ENCODE results near the gene TNFRSF4. TPM values are rescaled to one million over a fixed set of nuclear protein-coding genes. Genes with fewer than 3 reads are reported as not detected.
A peak's percentile ranks its signal among the peaks of the same experiment; 100 is the strongest.

TNFRSF4 gene
- total RNA-seq, 6 experiments from 2014 or later, result 0.17 TPM; not detected in 5

DNA sequence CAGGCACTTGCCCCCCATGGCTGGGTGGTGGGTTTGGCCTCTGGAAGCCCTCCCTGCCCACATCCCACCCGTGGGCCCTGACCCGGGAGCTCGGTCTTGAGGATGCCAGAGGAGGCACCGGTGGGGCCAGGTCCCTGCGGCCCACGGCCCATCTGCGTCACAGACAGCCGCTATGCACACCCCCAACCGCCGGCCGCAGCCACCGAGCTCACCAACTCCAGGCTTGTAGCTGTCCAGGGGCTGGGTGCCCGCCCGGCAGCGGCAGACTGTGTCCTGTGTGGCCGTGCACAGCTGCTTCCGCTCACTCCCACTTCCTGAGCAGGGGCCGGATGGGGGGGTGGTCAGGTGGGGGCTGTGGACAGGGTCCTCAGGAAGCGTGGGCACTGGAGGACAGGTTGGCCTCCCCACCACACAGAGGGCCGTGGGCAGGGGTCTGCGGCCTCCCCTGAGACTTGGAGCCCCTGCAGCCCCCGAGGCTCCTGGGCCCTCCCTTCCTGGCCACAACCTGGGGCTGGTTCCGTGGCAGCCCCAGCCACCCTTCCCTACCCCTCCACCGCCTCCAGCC lies 1.1 kb downstream of the TNFRSF4 start:
- H3K27ac Mint-ChIP-seq, result no peak overlapping the region
- peaks cover 11% of the 10 kb centered on the region for H3K4me1 Mint-ChIP-seq (ENCODE audit: low read depth)
- peaks cover 4% of the 10 kb centered on the region; the same call in 1 of the 2 replicates for H3K36me3 Mint-ChIP-seq (ENCODE audit: low read depth)
- TF ChIP-seq, protein P1, sequence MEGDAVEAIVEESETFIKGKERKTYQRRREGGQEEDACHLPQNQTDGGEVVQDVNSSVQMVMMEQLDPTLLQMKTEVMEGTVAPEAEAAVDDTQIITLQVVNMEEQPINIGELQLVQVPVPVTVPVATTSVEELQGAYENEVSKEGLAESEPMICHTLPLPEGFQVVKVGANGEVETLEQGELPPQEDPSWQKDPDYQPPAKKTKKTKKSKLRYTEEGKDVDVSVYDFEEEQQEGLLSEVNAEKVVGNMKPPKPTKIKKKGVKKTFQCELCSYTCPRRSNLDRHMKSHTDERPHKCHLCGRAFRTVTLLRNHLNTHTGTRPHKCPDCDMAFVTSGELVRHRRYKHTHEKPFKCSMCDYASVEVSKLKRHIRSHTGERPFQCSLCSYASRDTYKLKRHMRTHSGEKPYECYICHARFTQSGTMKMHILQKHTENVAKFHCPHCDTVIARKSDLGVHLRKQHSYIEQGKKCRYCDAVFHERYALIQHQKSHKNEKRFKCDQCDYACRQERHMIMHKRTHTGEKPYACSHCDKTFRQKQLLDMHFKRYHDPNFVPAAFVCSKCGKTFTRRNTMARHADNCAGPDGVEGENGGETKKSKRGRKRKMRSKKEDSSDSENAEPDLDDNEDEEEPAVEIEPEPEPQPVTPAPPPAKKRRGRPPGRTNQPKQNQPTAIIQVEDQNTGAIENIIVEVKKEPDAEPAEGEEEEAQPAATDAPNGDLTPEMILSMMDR (IDR thresholded peaks at IDR 0.05), result no peak
- H3K4me3 Mint-ChIP-seq, result no peak overlapping the region
- 0 out of 2 replicates have a peak, but pooled peaks cover 1% of the 10 kb centered on the region for H3K27me3 Mint-ChIP-seq (ENCODE audit: insufficient read depth)
- no peaks in the 10 kb centered on the region for H3K9me3 Mint-ChIP-seq
- DNase-seq, result no peak

DNA sequence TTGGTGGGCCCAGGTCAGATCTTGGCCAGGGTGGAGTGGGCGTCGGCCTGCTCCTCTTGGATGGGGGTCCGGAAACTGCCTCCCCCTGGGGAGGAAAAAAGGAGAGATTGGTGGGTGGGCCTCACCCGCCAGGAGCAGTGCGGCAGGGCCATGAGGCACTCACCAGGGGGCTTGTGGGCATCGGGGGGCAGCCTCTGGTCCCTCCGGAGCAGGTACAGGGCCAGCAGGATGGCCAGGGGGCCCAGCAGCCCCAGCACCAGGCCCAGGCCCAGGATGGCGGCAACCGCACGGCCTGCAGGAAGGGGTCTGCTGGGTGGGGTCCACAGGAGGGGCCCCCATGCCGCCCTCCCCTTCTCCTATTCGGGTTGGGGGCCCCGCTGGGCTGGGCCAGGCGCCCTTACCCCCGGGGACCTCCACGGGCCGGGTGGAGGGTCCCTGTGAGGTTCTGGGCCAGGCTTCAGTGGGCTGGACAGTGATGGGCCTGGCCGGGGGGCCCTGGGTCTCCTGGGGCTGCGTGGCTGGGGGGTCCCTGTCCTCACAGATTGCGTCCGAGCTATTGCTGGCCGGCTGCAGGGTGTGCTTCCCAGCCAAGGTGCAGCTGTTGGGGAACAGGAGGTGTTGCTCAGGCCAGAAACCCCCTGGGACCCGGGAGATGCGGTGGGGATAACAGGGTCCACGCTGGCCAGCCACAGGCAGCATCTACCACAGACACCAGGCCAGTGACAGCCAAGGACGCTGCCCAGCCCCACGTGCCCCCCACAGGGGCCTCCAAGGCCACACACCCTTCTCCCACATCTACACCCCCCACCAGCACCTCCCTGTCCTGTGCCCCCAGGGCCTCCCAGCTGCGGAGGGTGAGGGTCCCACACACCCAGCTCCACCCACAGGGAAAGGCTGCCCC lies 2.2 kb downstream of the TNFRSF4 start:
- H3K4me1 Mint-ChIP-seq (ENCODE audit: low read depth), result peaks cover 13% of the 10 kb centered on the region
- no peak overlapping the region for H3K4me3 Mint-ChIP-seq
- no peak for DNase-seq
- no peaks in the 10 kb centered on the region for H3K9me3 Mint-ChIP-seq
- peaks cover 4% of the 10 kb centered on the region; the same call in 1 of the 2 replicates for H3K36me3 Mint-ChIP-seq (ENCODE audit: low read depth)
- no peaks in the 10 kb centered on the region for H3K27me3 Mint-ChIP-seq (ENCODE audit: insufficient read depth)
- TF ChIP-seq, protein P1 (IDR thresholded peaks at IDR 0.05), result no peak
- no peak overlapping the region for H3K27ac Mint-ChIP-seq

DNA sequence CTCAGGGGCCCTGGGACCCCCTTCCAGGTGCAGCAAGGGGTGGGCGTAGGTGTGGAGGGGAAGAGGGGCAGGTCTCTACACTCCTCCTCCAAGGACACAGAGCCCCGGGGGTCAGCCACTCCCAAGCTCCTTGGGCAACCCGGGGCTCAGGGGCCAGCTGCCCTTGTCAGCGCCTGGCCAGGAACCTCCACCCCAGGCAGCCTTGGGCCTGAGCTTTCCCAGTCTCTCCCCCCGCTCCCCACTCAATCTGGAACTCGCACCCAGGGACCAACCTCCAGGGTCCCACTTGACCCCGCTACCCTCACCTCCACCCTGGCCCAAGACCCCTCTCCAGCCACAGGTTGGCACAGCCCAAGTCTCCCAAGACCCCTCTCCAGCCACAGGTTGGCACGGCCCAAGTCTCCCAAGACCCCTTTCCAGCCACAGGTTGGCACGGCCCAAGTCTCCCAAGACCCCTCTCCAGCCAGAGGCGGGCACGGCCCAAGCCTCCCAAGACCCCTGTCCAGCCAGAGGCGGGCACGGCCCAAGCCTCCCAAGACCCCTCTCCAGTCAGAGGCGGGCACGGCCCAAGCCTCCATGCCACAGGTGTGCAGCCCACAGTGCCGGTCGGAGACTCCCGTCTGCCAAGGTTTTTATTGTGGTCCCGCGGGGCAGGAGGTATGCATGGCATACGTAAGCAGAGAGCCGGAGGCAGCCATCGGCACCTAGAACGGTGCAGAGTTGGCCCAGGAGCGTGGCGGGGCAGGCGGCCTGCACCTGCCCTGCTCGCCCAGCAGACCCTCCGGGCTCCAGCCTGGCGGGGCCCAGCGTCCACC lies 3.0 kb downstream of the TNFRSF4 start:
- Mint-ChIP-seq H3K9me3 (no peaks in the 10 kb centered on the region), H3K36me3 (ENCODE audit: low read depth) (no peaks in the 10 kb centered on the region), H3K4me1 (ENCODE audit: low read depth) (peaks cover 13% of the 10 kb centered on the region), H3K27me3 (ENCODE audit: insufficient read depth) (no peaks in the 10 kb centered on the region), H3K27ac (no peak overlapping the region), H3K4me3 (no peak overlapping the region)
- TF ChIP-seq, protein P1 (IDR thresholded peaks at IDR 0.05), result no peak
- no peak for DNase-seq

DNA sequence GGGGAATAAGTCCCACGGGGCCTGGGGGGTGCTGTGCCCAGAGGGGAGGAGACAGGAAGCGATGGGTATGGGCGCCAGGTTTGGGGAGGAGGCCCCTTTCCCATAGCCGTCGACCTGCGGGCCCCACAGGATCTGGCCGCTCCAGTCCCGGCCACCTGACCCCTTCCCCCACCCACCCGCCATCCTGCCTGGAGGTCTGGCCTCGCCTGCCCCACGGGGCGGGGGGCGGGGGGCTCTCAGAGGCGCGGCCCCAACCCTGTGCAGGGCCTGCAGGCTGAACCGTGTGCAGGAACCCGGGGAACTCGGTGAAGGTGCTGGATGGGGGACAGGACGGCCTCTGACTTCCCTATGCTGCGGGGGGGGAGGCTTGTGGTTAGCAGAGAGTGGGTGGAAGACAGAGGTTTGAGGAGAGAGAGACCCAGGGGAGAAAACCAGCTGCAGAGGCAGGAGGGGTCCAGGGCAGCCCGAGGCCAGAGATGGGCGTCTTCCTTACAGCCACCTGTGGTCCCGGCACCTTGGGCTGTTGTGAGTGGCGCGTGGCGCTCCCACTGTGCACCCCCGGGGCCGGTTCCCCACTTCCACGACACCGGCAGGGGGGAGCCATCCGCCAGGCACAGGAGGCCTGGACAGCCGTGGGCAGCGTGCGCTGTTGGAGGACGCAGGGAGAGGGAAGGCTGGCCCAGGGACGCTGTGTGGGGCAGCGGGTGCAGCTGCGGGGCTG lies 5.1 kb downstream of the TNFRSF4 start:
- peak overlapping the region; percentile 93 for H3K27ac Mint-ChIP-seq
- no peak for DNase-seq

More for the DNA sequence above, 5.1 kb downstream of the TNFRSF4 start:
- Mint-ChIP-seq H3K9me3 (no peaks in the 10 kb centered on the region), H3K4me1 (ENCODE audit: low read depth) (peaks cover 13% of the 10 kb centered on the region), H3K27me3 (ENCODE audit: insufficient read depth) (no peaks in the 10 kb centered on the region), H3K36me3 (ENCODE audit: low read depth) (no peaks in the 10 kb centered on the region), H3K4me3 (peak overlapping the region; percentile 85)
- TF ChIP-seq, protein P1 (IDR thresholded peaks at IDR 0.05), result no peak
